Fibroblast of upper back skin (primary cell): Measurements from ENCODE around the gene GTPBP6.
A peak's percentile ranks its signal among the peaks of the same experiment; 100 is the strongest.

Source experiments
- DNase-seq: peaks from one replicate; pipeline ENCODE4 v3.0.0-alpha.2; 2013

Gene GTPBP6

GRCh38 chrX:318739-319578, at the start of gene GTPBP6:
GTPBP6 (minus strand) TSS chrX:318796; CDS start chrX:318787, 9 bp downstream.
- DNase-seq, result peak; percentile 100

- DNase-seq, result no peak
These were observed 49.3 kb upstream of the GTPBP6 start for GRCh38 chrX:367866-368265.

GRCh38 chrX:367349-367748, 48.8 kb upstream of the GTPBP6 start:
- no peak for DNase-seq

DNA sequence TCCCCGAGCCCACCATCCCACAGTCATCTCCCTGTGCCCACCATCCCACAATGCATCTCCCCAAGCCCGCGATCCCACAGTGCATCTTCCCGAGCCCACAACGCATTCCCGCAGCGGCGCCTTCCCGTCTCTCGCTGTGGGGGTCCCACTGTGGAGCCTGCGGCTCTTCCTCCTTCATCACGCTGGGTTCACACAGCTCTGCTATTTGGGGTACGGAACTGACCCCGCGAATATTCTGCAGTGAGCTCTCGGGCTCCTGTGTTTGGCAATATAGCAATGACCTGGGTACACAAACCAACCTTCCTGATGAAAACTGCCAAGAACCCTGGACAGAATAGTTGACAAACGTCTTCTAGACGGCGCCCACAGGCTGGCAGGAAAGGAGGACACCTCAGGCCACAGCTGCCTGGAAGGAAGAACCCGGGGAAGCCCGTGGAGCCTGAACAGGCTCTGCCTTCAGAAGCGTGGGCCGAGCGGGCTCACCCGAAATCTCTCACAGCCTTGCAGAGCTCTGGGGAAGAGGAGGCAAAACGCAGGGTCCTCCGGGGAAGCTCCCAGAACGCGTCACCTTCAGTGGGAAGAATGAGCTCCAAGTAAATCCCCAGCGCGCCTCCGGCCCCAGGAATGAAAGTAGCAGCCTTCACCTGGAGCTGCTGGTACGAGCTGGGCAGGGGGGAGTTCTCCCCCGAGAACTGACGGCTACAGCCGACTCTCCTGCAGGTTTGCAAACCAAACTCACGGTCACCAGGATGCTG, 45.2 kb upstream of the GTPBP6 start:
- no peak for DNase-seq

- DNase-seq, result no peak
These were observed 44.5 kb upstream of the GTPBP6 start for GRCh38 chrX:362937-363620.

- no peak for DNase-seq
These were observed 43.8 kb upstream of the GTPBP6 start for GRCh38 chrX:362351-362750.

DNA sequence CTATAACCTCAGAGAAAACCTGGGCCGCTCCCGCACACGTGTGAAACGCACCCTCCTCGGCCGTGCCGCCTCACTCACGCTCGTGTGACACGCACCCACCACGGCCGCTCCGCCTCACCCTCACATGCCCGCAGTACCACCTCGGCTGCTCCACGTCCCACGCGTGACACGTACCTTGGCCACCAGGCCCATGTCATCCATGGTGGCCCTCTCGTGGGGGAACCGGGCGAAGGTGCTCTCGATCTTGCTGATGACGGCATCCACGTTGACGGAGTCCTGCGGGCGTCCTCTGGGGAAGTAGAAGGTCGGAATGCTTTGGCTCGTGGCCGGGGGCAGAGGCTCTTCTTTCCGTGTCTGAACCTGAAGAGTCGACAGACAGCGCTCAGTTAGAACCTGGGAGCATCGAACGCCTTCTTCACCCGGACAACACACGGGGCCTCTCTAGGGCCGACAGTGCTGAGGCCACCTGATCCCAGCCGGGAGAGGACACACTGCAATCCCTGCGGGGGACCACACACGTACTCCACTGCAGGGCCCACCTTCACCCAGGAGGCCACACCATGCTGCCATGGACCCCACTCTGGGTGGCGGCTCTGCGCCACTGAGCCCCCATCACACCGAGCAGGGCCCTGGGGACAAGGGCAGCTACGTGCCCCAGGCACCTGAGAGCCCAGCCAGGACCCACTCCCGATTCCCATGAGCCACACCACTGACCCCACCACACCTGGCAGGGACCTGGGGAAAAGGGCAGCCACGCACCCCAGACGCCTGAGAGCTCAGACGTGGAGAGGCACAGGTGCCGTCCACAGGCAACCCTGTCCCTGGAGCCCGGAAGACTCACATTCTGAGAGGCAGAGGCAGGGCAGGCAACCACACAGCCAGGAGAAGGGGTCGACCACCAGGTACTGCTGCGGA, 42.9 kb upstream of the GTPBP6 start:
- no peak for DNase-seq

- DNase-seq, result no peak
These were observed 42.0 kb upstream of the GTPBP6 start for GRCh38 chrX:360496-361150.

DNA sequence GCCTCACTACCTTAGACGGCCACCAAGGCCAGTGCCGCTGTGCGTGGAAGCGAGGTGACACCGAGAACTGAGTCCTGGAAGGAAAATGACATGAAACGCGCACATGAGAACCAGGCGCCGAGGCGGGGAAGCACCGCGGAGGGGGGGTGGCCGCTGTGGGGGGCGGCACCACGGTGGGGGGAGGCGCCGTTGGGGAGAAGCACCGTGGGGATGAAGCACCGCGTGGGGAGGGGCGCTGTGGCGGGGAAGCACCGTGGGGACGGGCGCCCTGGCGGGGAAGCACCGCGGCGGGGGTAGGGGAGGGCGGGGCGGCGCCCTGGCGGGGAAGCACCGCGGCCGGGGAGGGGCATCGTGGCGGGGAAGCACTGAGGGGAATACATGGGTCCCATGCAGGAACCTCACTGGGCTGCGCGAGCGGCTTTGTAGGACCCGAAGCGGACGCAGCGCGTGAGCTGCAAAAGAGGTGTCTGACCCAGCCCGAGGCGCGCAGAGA, 40.1 kb upstream of the GTPBP6 start:
- no peak for DNase-seq

DNA sequence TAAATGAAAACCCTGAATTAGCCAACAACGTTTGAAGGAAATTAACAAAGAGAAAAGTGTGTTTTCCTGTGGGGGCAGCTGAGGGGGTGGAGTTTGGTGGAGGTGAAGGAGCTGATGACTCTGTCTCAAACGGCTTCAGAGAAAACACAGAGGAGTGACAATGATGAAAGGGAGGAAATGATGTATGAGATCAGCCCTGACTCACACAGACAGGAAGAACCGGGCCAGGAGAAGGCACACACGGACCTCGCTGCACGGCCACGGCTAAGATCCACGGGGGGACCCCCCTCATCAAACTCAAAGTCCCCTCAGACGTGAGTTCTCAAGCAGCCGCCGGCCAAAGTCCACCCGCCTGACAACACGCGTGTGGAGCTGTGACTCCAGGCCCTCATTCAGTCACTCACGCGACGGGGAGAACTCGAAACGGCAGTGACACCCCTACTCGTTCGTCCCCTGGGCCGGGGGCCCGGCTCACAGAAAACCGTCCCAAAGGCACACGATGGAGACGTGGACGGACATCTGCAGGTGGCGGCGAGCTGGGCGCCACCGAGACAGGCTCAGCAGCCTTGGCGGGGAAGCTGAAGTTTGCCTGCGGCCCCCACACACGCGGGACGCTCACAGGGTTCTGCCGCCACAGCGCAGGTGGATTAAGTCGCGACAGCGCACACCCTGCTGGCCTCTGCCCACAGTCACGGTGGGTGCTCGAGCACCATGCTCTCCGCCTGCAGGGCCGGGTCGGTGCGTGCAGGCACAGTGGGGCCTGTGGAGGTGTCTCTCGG, 39.3 kb upstream of the GTPBP6 start:
- DNase-seq, result peak; percentile 79

DNA sequence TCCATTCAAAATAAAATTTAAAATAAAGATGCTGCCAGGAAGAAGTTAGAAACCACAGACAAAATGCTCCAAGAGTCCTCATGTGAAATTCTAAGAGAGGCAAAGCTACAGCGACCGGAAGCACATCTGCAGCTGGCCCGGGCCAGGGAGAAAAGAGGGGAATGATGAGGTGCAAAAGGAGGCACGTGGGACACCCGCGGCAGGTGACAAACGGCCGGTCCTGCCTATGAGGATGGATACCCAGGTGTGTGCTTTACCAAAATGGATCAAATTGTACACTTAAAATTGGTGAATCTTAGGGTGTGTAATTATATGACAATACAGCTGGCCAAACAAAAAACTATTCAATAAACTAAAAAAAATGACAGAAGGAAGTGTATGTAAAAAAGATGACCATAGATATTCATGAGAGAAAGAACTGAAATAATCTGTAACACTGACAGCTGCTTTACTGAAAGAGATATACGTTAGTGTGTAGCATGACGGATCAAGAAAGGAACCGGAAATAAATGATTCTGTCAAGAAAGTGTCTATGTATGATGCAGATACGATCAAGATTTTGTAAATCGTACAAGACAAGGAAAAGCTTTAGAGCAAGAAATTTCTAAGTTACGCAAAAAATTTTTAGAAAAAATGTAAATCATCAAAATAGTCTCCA, 38.6 kb upstream of the GTPBP6 start:
- no peak for DNase-seq

GRCh38 chrX:356385-357034, 37.9 kb upstream of the GTPBP6 start:
- DNase-seq, result peak; percentile 97

DNA sequence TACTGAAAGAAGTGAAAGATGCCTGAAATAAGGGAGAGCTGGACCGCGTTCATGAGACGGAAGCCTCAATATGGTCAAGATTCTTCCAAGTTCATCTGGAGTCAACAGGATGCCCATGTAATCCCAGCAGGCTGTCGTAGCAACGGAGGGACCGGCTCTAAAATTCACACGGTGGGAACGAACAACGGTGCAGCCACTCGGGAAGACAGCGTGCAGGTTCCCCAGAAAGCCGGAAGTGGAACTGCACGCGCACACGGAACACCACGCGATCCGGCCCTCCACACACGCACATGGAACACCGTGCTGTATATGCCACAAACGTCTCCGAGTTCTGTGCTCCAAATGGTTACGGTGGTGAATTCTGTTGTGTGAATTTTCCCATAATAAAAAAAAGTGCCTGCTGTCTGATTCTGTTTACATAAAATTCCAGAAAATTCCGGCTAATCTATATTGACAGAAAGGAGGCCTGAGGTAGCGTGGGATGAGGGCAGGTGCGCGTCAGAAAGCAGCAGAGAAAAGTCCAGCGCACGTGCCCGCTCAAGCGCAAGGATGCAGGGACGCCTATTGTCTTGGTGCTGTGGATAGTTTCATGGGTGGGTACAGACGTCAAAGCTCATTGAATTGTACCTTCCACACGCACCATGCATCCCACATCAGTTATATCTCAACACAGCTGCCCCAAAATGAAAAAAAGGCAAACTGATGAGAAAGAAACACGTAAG, 36.9 kb upstream of the GTPBP6 start:
- no peak for DNase-seq

DNA sequence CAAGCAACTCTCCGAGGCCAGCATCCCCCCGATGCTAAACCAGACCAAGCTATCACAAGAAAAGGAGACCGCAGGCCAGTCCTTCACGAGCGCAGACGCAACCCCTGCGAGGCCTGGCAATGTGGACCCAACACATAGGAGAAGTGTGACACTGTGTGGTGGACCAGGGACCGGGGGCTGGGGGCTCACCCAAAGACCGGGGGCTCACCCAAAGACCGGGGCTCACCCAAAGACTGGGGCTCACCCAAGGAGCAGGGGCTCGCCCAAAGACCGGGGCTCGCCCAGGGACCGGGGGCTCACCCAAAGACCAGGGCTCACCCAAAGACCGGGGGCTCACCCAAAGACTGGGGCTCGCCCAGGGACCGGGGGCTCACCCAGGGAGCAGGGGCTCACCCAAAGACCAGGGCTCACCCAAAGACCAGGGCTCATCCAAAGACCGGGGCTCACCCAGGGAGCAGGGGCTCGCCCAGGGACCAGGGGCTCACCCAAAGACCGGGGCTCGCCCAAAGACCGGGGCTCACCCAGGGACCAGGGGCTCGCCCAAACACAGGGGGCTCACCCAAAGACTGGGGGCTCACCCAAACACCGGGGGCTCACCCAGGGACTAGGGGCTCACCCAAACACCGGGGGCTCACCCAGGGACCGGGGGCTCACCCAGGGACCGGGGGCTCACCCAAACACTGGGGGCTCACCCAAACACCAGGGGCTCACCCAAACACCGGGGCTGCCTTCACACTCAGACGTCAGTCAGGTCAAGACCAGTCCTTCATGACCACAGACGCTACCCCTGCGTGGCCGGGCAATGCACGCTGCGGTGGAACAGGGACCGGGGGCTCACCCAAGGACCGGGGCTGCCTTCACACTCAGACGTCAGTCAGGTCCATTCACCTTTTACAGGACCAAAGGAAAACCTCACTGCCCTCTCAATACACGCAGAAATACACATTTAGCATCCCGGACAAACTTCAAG, 35.3 kb upstream of the GTPBP6 start:
- no peak for DNase-seq

GRCh38 chrX:352582-353314, 34.2 kb upstream of the GTPBP6 start:
- no peak for DNase-seq

- DNase-seq, result no peak
These were observed 33.6 kb upstream of the GTPBP6 start for GRCh38 chrX:352181-352580.

DNA sequence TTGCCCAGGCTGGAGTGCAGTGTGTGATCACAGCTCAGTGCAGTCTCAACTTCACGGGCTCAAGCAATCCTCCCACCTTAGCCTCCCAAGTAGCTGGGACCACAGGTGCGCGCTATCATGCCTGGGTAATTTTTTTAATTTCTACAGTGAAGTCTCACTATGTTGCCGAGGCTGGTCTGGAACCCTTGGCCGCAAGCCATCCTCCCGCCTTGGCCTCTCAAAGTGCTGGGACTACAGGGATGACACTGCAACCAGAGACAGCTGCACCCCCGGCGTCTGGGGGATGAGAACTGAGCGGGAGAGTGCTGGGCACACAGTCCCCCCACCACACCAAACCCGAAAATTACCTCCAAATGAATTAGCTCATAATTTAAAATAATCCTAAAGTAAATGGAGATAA, 33.1 kb upstream of the GTPBP6 start:
- no peak for DNase-seq
